GM18858 (cell line): ENCODE measurements around the gene HSPA1B.
"Not testable (repeated sequence)": the region's sequence is repeated elsewhere in the genome, so short reads cannot be mapped to it uniquely, and the experiment has no call there.

ENCODE experiments used
- ATAC-seq: cut with Tn5 transposase; IDR thresholded peaks from one replicate; pipeline ENCODE4 v1.9.1; 2021; ENCODE audit not compliant: unreplicated experiment

HSPA1B gene

DNA sequence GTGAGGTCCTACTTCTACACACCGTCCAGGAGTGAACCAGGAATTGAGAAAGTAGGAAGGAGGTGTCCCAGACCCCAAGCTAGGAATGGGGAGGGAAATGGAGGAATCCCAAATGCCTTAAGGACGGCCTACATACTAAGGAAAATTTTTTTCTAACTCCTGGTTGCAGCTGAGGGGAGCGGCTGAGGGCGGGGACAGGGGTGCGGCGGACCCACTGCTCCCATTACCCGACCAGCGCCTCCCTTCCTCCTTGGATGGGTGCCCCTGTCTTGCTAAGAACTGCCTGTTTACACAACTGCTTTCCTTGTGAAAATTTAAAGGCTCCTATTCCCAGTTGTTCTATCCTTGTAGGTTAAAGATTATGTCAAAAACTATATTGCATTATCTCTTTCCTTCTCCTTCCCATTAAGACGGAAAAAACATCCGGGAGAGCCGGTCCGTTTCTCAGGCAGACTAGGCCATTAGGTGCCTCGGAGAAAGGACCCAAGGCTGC, 699 bp upstream of the HSPA1B start:
- ATAC-seq = no peak

- no peak for ATAC-seq
Measured at GRCh38 chr6:31829633-31830283, 2.2 kb downstream of the HSPA1B start.

GRCh38 chr6:31830886-31831335, 3.4 kb downstream of the HSPA1B start:
- no peak for ATAC-seq

DNA sequence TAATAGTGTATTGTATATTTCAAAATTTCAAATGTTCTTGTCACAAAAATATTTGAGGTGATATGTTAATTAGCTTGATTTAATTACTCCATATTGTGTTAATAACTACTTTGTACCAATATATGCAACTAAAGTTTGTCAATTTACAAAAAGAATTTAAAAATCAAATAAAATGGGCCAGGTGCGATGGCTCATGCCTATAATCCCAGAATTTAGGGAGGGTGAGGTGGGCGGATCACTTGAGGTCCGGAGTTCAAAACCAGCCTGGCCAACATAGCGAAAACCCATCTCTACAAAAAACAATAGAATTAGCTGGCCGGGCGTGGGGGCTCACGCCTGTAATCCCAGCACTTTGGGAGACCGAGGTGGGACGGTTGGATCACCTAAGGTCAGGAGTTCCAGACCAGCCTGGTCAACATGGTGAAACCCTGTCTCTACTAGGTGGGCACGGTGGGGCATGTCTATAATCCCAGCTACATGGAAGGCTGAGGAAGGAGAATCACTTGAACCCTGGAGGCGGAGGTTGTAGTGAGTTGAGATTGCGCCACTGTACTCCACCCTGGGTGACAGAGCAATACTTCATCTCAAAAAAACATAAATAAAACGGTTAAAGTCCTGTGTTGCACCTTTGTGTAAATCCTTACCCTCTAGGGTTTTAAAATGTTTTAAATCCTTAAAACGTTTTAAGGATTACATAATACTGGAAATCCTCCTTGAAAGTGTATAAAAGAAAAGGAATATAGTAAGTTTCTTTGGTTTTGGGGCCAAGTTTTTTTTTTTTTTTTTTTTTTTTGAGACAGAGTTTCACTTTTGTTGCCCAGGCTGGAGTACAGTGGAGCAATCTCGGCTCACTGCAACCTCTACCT, 4.0 kb downstream of the HSPA1B start:
- no peak for ATAC-seq

GRCh38 chr6:31834367-31835250, 7.1 kb downstream of the HSPA1B start:
- no peak for ATAC-seq

DNA sequence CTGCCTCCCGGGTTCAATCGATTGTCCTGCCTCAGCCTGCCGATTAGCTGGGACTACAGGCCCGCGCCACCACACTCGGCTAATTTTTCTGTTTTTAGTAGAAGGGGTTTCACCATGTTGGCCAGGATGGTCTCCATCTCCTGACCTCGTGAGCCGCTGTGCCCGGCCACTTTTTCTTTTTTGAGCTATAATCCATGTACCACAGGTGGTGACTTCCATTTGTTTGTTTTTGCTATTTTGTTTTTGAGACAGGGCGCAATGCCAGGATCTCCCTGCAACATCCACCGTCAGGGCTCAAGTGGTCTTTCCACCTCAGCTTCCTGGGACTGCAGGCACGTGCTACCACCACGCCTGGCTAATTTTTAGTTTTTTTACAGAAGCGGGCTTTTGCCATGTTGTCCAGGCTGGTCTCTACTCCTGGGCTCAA, 8.5 kb downstream of the HSPA1B start:
- ATAC-seq = no peak

- ATAC-seq = no peak
Measured at GRCh38 chr6:31836474-31837368, 9.2 kb downstream of the HSPA1B start.

GRCh38 chr6:31837369-31838113, 10.0 kb downstream of the HSPA1B start:
- ATAC-seq = no peak

GRCh38 chr6:31838114-31838553, 10.6 kb downstream of the HSPA1B start:
- ATAC-seq = not testable (repeated sequence)

GRCh38 chr6:31838968-31839367, 11.4 kb downstream of the HSPA1B start:
- no peak for ATAC-seq

DNA sequence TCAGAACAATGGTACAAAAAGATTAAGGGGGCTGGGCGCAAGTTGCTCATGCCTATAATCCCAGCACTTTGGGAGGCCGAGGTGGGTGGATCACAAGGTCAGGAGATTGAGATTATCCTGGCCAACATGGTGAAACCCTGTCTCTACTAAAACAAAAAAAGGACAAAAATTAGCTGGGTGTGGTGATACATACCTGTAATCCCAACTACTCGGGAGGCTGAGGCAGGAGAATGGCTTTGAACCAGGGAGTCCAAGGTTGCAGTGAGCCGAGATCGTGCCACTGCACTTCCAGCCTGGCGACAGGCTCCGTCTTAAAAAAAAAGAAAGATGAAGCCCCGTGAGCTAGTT, 12.2 kb downstream of the HSPA1B start:
- not testable (repeated sequence) for ATAC-seq

GRCh38 chr6:31842053-31842452, 14.5 kb downstream of the HSPA1B start:
- no peak for ATAC-seq

GRCh38 chr6:31844507-31844906, 17.0 kb downstream of the HSPA1B start:
- no peak for ATAC-seq

GRCh38 chr6:31847276-31847978, 19.9 kb downstream of the HSPA1B start:
- ATAC-seq = no peak

GRCh38 chr6:31850765-31851484, 23.4 kb downstream of the HSPA1B start:
- no peak for ATAC-seq

DNA sequence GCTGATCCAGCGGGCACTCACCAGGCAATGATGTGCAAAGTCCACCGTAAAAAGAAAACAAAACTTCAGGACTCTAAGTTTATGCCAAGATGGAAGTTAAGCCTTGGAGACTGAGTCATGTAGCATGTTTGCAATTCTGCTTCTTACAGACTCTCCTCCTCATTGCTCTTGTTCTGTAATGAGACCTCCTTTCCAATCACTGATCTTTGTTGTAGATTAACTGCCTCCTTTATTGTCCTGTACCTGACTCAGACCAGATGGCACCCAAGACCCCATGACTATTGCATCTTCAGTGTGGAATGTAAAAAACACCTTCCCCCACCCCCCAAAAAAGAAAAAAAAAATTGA, 23.9 kb downstream of the HSPA1B start:
- ATAC-seq = no peak

DNA sequence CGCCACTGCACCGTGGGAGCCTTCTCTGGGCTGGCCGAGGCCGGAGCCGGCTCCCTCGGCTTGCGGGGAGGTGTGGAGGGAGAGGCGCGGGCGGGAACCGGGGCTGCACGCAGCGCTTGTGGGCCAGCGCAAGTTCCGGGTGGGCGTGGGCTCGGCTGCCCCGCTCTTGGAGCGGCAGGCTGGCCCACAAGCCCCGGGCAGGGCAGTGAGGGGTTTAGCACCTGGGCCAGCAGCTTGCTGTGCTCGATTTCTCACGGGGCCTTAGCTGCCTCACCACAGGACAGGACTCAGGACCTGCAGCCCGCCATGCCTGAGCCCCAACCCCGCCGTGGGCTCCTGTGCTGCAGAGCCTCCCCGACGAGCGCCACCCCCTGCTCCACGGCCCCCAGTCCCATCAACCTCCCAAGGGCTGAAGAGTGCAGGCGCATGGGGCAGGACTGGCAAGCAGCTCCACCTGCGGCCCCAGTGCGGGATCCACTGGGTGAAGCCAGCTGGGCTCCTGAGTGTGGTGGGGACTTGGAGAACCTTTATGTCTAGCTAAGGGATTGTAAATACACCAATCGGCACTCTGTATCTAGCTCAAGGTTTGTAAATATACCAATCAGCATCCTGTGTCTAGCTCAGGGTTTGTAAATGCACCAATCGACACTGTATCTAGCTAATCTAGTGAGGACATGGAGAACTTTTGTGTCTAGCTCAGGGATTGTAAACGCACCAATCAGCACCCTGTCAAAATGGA, 24.6 kb downstream of the HSPA1B start:
- ATAC-seq = not testable (repeated sequence)

DNA sequence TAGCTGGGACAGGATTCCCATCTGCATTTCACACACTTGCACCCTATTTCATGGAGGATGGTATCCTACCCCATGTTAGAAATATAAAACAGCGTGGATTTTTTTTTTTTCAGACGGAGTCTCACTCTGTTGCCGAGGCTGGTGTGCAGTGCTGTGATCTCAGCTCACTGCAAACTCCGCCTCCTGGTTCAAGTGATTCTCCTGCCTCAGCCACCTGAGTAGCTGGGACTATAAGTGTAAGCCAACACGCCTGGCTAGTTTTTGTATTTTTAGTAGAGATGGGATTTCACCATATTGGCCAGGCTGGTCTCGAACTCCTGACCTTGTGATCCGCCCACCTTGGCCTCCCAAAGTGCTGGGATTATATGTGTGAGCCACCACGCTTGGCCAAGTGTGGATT, 30.2 kb downstream of the HSPA1B start:
- ATAC-seq = not testable (repeated sequence)
